DND-41 (cell line): ENCODE data around the gene DIRAS1.

Source experiments
- CTCF ChIP-seq: IDR thresholded peaks from 2 replicates; pipeline ENCODE4 v1.5.1; 2012; ENCODE audit warnings: borderline replicate concordance, low read length, moderate library complexity, mild to moderate bottlenecking; ENCODE audit not compliant: poor library complexity, severe bottlenecking; ENCODE audit errors: extremely low read depth
- EZH2 ChIP-seq: IDR thresholded peaks from 3 replicates; pipeline ENCODE4 v1.6.1; 2012; ENCODE audit warnings: borderline replicate concordance, low read depth, mild to moderate bottlenecking, moderate library complexity, low read length, inconsistent platforms; ENCODE audit not compliant: severe bottlenecking

GRCh38 chr19:2747349-2747748 lies 26.2 kb upstream of the DIRAS1 start:
- TF ChIP-seq CTCF, result no peak
- TF ChIP-seq EZH2, result no peak
